Kidney capillary endothelial cell (primary cell): ENCODE measurements around the gene MARVELD2.

Source experiments
- DNase-seq: peaks from one replicate; pipeline ENCODE4 v3.0.0-alpha.2; 2018; ENCODE audit warnings: low spot score

The MARVELD2 gene

GRCh38 chr5:69493396-69494133, 78.6 kb downstream of the MARVELD2 start:
- DNase-seq: no peak
